ENCODE measurements around the gene ASB10. TPM values are rescaled to one million over a fixed set of nuclear protein-coding genes. Genes with fewer than 3 reads are reported as not detected.

The ASB10 gene
- total and polyA plus RNA-seq, 2 donors (not counting 1 experiment from before 2014, with no cell fraction given) = not detected

DNA sequence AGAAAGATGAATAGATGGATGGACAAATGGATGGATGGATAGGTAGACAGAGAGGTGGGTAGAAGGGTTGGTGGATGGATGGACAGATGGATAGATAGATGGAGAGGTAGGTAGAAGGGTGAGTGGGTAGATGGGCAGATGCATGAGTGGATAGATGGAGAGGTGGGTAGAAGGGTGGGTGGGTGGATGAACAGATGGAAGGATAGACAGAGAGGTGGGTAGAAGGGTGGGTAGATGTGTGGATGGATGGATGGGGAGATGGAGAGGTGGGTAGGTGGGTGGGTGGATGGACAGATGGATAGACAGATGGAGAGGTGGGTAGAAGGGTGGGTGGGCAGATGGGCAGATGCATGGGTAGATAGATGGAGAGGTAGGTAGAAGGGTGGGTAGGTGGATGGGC, 10.9 kb upstream of the ASB10 start:
- Histone ChIP-seq H3K9me3 (ENCODE audit: control insufficient read depth, insufficient read depth, low read depth, low read length) (no peaks in the 10 kb centered on the region), H3K27me3 (ENCODE audit: control insufficient read depth, insufficient read depth, low read length) (peaks cover 36% of the 10 kb centered on the region), H2AFZ (ENCODE audit: low read length) (no peak overlapping the region), H3K27ac (ENCODE audit: insufficient read depth, low read length) (no peak overlapping the region), H3K4me2 (ENCODE audit: extremely low read depth, insufficient read depth, low read length) (no peak overlapping the region), H3K9ac (ENCODE audit: insufficient read depth, low read length) (no peak overlapping the region), H3K79me2 (ENCODE audit: control insufficient read depth, insufficient read depth, low read length) (no peaks in the 10 kb centered on the region), H3K36me3 (ENCODE audit: control insufficient read depth, insufficient read depth, low read length) (no peaks in the 10 kb centered on the region), H4K20me1 (ENCODE audit: control insufficient read depth, extremely low read depth, insufficient read depth, low read length) (no peaks in the 10 kb centered on the region), H3K4me3 (replicated peaks in 1 of 4; ENCODE audit: control extremely low read depth in 1 of 4, insufficient read depth in 1 of 4, low read depth in 3 of 4, low read length in 4 of 4) (no peak overlapping the region), H3K4me1 (ENCODE audit: control insufficient read depth, extremely low read depth, insufficient read depth, low read length) (no peaks in the 10 kb centered on the region)
- TF ChIP-seq EZH2 (IDR thresholded peaks at IDR 0.05; ENCODE audit: low read length, missing control alignments) = no peak
- TF ChIP-seq, protein P1, sequence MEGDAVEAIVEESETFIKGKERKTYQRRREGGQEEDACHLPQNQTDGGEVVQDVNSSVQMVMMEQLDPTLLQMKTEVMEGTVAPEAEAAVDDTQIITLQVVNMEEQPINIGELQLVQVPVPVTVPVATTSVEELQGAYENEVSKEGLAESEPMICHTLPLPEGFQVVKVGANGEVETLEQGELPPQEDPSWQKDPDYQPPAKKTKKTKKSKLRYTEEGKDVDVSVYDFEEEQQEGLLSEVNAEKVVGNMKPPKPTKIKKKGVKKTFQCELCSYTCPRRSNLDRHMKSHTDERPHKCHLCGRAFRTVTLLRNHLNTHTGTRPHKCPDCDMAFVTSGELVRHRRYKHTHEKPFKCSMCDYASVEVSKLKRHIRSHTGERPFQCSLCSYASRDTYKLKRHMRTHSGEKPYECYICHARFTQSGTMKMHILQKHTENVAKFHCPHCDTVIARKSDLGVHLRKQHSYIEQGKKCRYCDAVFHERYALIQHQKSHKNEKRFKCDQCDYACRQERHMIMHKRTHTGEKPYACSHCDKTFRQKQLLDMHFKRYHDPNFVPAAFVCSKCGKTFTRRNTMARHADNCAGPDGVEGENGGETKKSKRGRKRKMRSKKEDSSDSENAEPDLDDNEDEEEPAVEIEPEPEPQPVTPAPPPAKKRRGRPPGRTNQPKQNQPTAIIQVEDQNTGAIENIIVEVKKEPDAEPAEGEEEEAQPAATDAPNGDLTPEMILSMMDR (conservative IDR thresholded peaks at IDR 0.05 in 1 of 2, IDR thresholded peaks at IDR 0.05 in 1 of 2; ENCODE audit: low read depth in 1 of 2, low read length in 2 of 2) = no peak
- no peak for DNase-seq (ENCODE audit: low read depth in 2 of 2)

DNA sequence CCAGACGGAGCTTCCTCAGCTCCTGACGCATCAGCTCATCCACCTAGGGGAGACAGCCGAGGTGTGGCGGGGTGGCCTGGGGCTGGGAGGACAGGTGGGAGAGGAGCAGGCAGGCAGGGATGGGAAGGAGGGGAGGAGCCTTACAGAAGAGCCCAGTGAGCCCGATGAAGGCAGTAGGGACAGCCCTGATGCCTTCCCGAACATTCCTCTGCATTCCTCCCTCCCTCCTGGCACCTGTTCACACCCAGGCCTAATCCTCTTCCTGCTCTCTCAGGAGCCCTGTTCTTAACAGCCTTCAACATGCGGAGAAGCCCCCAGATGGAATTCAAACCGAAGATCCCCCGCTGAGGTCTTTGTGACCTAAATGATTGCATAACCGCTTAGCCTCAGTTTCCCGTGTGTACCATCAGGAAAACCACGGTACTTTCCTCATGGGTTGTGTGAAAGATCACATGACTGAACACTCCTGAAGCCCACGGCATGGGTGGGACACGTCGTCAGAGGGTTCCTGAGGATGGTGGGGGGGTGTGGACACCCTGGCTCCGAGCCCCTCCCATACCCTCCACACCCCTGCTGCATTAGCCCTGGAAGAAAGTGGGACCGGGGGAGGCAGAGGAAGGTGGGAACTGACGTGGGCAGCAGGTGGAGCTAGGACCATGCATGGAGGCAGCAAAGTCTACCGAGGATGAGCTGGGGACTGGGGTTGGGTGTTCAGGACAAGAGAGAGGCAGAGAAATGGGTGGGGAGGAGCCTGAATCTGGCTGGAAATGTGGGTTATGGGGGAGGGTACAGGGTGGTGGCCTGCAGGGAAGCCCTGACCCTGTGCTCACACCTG, 8.8 kb upstream of the ASB10 start:
- H3K9me3 ChIP-seq (ENCODE audit: control insufficient read depth, insufficient read depth, low read depth, low read length) = no peaks in the 10 kb centered on the region
- no peak overlapping the region for H3K4me3 ChIP-seq (replicated peaks in 1 of 4; ENCODE audit: control extremely low read depth in 1 of 4, insufficient read depth in 1 of 4, low read depth in 3 of 4, low read length in 4 of 4)
- H3K4me2 ChIP-seq (ENCODE audit: extremely low read depth, insufficient read depth, low read length) = no peak overlapping the region
- no peaks in the 10 kb centered on the region for H3K4me1 ChIP-seq (ENCODE audit: control insufficient read depth, extremely low read depth, insufficient read depth, low read length)
- no peaks in the 10 kb centered on the region for H3K79me2 ChIP-seq (ENCODE audit: control insufficient read depth, insufficient read depth, low read length)
- no peaks in the 10 kb centered on the region for H3K36me3 ChIP-seq (ENCODE audit: control insufficient read depth, insufficient read depth, low read length)
- peaks cover 25% of the 10 kb centered on the region for H3K27me3 ChIP-seq (ENCODE audit: control insufficient read depth, insufficient read depth, low read length)
- H2AFZ ChIP-seq (ENCODE audit: low read length) = no peak overlapping the region
- no peak overlapping the region for H3K9ac ChIP-seq (ENCODE audit: insufficient read depth, low read length)
- TF ChIP-seq, protein P1 (conservative IDR thresholded peaks at IDR 0.05 in 1 of 2, IDR thresholded peaks at IDR 0.05 in 1 of 2; ENCODE audit: low read depth in 1 of 2, low read length in 2 of 2) = no peak
- no peak for TF ChIP-seq EZH2 (IDR thresholded peaks at IDR 0.05; ENCODE audit: low read length, missing control alignments)
- no peak overlapping the region for H3K27ac ChIP-seq (ENCODE audit: insufficient read depth, low read length)
- no peak for DNase-seq (ENCODE audit: low read depth in 2 of 2)
- no peaks in the 10 kb centered on the region for H4K20me1 ChIP-seq (ENCODE audit: control insufficient read depth, extremely low read depth, insufficient read depth, low read length)

DNA sequence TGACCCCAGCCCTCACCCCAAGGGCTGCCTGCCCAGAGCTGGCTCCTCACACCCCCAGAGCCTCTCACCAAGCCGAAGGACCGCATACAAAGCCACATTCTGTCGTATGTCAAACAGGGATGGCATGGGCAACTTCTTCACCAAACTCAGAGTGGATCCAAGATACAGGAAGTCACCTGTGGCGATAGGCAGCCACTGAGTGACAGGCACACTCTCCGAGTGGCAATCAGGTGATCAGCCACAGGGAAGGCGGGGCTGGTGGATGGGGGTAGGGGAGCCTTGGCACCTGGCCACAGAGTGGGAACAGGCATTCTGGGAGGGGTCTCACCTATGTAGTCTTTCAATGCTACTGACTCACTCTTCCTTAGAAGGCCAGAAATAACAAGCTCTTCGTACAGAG, 7.1 kb upstream of the ASB10 start:
- Histone ChIP-seq H3K4me2 (ENCODE audit: extremely low read depth, insufficient read depth, low read length) (no peak overlapping the region), H3K27me3 (ENCODE audit: control insufficient read depth, insufficient read depth, low read length) (peaks cover 29% of the 10 kb centered on the region), H3K4me3 (replicated peaks in 1 of 4; ENCODE audit: control extremely low read depth in 1 of 4, insufficient read depth in 1 of 4, low read depth in 3 of 4, low read length in 4 of 4) (no peak overlapping the region), H3K79me2 (ENCODE audit: control insufficient read depth, insufficient read depth, low read length) (no peaks in the 10 kb centered on the region), H3K36me3 (ENCODE audit: control insufficient read depth, insufficient read depth, low read length) (no peaks in the 10 kb centered on the region), H2AFZ (ENCODE audit: low read length) (no peak overlapping the region), H4K20me1 (ENCODE audit: control insufficient read depth, extremely low read depth, insufficient read depth, low read length) (no peaks in the 10 kb centered on the region), H3K9ac (ENCODE audit: insufficient read depth, low read length) (no peak overlapping the region), H3K27ac (ENCODE audit: insufficient read depth, low read length) (no peak overlapping the region), H3K9me3 (ENCODE audit: control insufficient read depth, insufficient read depth, low read depth, low read length) (no peaks in the 10 kb centered on the region), H3K4me1 (ENCODE audit: control insufficient read depth, extremely low read depth, insufficient read depth, low read length) (no peaks in the 10 kb centered on the region)
- no peak for TF ChIP-seq EZH2 (IDR thresholded peaks at IDR 0.05; ENCODE audit: low read length, missing control alignments)
- TF ChIP-seq, protein P1 (conservative IDR thresholded peaks at IDR 0.05 in 1 of 2, IDR thresholded peaks at IDR 0.05 in 1 of 2; ENCODE audit: low read depth in 1 of 2, low read length in 2 of 2) = no peak
- no peak for DNase-seq (ENCODE audit: low read depth in 2 of 2)

Measured in fibroblast of lung (primary cell).